ENCODE data around the gene ZBTB7B.
"Not testable (repeated sequence)": the region's sequence is repeated elsewhere in the genome, so short reads cannot be mapped to it uniquely, and the experiment has no call there.

ZBTB7B gene

GRCh38 chr1:154973344-154974101, 29.1 kb upstream of the ZBTB7B start:
- peak; percentile 96 for DNase-seq (ENCODE audit: extremely low read depth, low read depth)
- TF ChIP-seq CTCF (IDR thresholded peaks at IDR 0.05; ENCODE audit: low read depth, low read length) = peak; percentile 23

- no peak for TF ChIP-seq CTCF (IDR thresholded peaks at IDR 0.05; ENCODE audit: low read depth, low read length)
- peak; percentile 100 for DNase-seq (ENCODE audit: extremely low read depth, low read depth)
These were observed 28.3 kb upstream of the ZBTB7B start, which contains the start of gene CKS1B for GRCh38 chr1:154974102-154974807. CKS1B (plus strand) TSS chr1:154974681; CDS start chr1:154974746, 65 bp downstream.

GRCh38 chr1:154974808-154975408, 27.7 kb upstream of the ZBTB7B start:
- no peak for TF ChIP-seq CTCF (IDR thresholded peaks at IDR 0.05; ENCODE audit: low read depth, low read length)
- peak; percentile 90 for DNase-seq (ENCODE audit: extremely low read depth, low read depth)

GRCh38 chr1:154975409-154976059, 27.1 kb upstream of the ZBTB7B start:
- DNase-seq (ENCODE audit: extremely low read depth, low read depth) = no peak
- TF ChIP-seq CTCF (IDR thresholded peaks at IDR 0.05; ENCODE audit: low read depth, low read length) = no peak

- not testable (repeated sequence) for DNase-seq (ENCODE audit: extremely low read depth, low read depth)
These were observed 24.8 kb upstream of the ZBTB7B start for GRCh38 chr1:154977762-154978161.

GRCh38 chr1:154978360-154978759, 24.2 kb upstream of the ZBTB7B start:
- no peak for TF ChIP-seq CTCF (IDR thresholded peaks at IDR 0.05; ENCODE audit: low read depth, low read length)
- DNase-seq (ENCODE audit: extremely low read depth, low read depth) = no peak

- no peak for DNase-seq (ENCODE audit: extremely low read depth, low read depth)
- TF ChIP-seq CTCF (IDR thresholded peaks at IDR 0.05; ENCODE audit: low read depth, low read length) = no peak
These were observed 20.3 kb upstream of the ZBTB7B start for GRCh38 chr1:154982341-154982740.
